SU-DHL-6 (cell line): Measurements from ENCODE around the gene GRID1.

Source experiments
- EZH2phosphoT487 ChIP-seq: fragments of 200-600 bp; sonication (generic), shearing (Covaris generic); conservative IDR thresholded peaks from 2 replicates; pipeline ENCODE4 v1.6.1; 2018; ENCODE audit warnings: mild to moderate bottlenecking, antibody characterized with exemption, low read length, moderate library complexity, mixed read lengths
- TF ChIP-seq, protein P1 (sequence below): fragments of 200-600 bp; sonication (generic); IDR thresholded peaks from one replicate; pipeline ENCODE4 v1.5.1; 2017; ENCODE audit warnings: antibody characterized with exemption, mild to moderate bottlenecking, low read length, moderate library complexity; ENCODE audit not compliant: insufficient read depth, poor library complexity, severe bottlenecking

DNA sequence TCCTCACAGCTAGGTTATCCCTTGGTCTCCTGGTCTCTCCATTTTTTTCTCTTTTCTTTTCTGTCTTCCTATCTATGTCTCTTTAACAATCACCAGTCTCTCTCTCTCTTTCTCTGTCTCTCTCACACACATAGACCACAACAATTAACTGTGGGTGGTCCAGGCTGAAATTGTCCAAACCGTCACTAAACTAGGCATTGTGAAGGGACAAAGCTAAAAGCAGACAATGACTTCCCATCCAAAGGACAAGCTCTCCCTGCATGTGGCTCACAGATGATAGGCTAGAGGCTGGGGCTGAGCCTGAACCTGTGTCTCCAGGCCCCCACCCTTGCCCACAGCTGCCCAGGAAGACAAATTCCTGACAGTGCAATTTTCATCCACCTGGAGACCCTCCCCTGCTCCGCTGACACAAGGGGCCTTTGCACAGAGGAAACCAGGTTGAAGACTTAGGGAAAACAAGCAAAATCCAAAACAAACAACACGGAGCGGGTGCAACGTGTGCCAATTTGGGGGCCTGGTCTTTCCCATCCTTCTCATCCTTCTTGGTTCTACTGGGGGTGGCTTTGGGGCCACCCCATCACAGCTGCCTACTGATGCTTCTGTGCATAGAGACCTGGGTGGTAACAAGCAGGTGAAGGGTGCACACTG is 755.4 kb downstream of the GRID1 start:
- TF ChIP-seq, protein P1, sequence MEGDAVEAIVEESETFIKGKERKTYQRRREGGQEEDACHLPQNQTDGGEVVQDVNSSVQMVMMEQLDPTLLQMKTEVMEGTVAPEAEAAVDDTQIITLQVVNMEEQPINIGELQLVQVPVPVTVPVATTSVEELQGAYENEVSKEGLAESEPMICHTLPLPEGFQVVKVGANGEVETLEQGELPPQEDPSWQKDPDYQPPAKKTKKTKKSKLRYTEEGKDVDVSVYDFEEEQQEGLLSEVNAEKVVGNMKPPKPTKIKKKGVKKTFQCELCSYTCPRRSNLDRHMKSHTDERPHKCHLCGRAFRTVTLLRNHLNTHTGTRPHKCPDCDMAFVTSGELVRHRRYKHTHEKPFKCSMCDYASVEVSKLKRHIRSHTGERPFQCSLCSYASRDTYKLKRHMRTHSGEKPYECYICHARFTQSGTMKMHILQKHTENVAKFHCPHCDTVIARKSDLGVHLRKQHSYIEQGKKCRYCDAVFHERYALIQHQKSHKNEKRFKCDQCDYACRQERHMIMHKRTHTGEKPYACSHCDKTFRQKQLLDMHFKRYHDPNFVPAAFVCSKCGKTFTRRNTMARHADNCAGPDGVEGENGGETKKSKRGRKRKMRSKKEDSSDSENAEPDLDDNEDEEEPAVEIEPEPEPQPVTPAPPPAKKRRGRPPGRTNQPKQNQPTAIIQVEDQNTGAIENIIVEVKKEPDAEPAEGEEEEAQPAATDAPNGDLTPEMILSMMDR = no peak
- TF ChIP-seq EZH2phosphoT487 = no peak
